Dermis blood vessel endothelial cell (primary cell): ENCODE results near the gene HAP1. TPM values are rescaled to one million over a fixed set of nuclear protein-coding genes. Genes with fewer than 3 reads are reported as not detected.
"Not testable (repeated sequence)": the region's sequence is repeated elsewhere in the genome, so short reads cannot be mapped to it uniquely, and the experiment has no call there.

Experiments
- DNase-seq: peaks from one replicate; pipeline ENCODE4 v3.0.0; 2010
- total RNA-seq: library from RNA; depleted of rRNA; stranded (reverse); fragments of >200 nt; gene quantifications from 2 replicates; pipeline ENCODE4 v1.2.3, GENCODE V29; 2014

HAP1 gene
- total RNA-seq, 1 donor from 2014 or later: 0.68 TPM

DNA sequence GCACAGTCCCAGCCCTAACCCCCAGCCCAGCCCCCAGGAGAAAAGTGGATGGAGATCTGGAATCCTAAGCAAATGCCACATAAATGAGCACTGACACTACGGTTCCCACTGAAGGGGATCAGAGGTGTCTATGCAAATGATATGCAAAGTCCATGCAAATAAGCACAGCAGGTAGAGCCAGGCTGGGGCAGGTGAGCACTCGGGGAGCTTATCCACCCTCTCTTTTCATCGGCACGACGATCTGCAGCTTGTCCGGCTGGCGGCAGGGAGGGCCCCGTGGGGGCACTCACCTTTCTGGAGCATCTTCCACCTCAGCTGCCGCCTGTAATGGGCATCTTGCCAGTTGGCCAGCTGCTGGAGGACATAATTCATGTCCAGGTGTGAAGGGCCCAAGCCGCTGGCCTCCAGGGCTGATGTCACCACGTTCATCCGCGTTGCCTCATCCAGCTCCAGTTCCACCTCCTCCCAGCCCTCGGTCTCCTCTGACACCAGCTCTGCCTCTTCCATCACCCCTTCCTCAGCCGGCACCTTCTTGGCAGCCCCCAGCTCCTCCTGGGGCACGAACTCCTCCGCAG, 9.9 kb downstream of the HAP1 start:
- no peak for DNase-seq

- no peak for DNase-seq
Observed at GRCh38 chr17:41723801-41724475, 10.5 kb downstream of the HAP1 start.

GRCh38 chr17:41722231-41722630, 12.2 kb downstream of the HAP1 start:
- no peak for DNase-seq

GRCh38 chr17:41718287-41718645, 16.2 kb downstream of the HAP1 start:
- no peak for DNase-seq

DNA sequence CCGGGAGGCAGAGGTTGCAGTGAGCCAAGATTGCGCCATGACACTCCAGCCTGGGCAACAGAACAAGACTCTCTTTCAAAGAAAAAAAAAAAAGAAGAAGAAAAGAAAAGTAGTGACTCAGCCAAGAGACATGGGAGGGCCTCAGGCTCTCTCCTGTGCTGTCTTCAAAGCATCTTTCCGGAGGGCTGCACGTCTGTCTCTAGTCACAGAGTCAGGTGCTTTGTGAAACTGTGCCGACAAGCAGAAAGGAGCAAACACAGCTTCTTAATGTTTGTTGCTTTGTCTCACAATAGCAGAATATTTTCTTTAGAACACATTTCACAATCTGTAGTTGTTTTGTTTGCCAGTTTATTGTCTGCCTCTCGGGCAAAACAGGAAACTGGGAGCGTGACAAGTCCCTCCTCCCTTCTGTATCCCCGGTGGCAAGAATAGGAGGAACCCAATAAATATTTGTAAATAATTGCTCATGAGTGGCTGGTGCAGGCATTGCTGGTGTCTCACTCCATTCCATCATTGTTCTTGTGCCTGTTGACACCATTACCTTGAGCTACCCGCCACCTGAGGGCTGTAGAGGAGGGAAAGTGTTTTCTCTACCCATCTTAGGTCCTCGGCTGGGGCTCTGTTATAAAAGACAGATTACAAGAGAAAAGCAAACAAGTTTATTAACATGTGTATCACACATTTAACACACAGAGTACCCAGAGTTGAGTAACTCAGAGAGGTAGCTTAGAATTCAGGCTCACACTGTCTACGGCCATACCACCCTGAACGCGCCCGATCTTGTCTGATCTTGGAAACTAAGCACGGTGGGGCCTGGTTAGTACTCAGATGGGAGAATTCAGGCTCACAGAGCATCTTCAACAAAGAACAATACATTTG, 16.8 kb downstream of the HAP1 start:
- no peak for DNase-seq

DNA sequence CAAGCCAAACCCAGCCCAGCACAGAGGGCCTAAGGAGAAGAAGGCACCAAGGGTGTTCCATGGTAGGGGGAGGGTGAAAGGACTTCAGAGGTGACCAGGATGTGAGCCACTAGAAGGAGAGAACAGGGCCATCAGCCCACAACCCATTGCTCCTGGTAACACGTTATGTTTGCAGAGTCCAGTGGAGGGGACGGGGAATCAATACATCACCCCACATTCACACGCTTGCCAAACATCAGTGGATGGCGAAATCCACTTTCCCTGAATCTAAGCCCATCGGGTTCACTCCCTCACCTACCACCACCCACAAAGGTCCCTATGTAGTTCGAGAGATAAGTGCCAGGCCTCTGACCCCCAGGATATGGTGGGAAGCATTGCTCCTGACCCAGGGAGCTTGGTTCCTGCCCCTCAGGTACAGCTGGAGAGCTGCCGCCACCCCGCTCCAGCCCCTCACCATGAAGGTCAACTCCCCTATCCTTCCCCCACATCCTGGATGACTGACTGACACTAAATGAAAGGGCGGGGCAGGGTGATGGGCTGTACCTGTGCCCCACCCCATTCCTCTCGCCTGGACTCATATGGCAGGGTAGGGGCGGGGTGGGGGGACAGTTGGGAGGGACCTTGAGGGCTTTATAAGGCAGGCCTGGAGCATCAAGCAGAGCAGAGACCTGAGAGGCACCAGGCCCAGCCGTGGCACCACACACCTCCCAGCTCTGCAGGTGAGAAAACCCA, 22.6 kb downstream of the HAP1 start, which contains the start of gene GAST:
GAST (plus strand) TSS at position 663 of the 732 bp plus-strand sequence. CDS start 3,106 bp downstream, outside the sequence.
- no peak for DNase-seq

DNA sequence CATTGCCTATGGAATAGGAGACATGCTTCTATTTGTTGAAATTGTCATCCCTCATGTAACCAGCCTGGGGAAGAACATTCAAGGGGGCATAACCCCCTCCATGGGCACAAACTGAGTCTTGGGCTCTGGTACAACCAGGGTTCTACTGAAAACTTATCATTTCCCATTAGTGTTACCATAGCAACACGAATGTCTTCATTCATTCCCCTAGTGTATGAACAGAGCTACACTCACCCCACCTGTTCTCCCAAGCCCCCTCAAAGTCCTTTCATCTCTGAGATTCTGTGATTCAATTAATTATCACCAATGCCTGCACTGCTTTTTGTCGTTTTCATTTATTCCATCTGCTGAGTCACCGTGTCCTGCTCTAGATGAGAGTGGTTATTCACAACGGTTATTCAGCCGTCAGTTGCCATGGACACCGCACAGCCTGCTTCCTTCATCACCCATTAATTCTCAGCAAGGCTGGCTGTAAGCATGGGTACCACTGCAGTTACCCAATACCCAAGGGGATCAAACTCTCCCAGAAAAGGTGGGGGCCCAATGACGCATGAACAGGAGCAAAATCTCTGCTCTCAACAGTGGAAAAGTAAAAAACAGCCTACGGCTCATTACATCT, 23.9 kb downstream of the HAP1 start:
- peak; percentile 73 for DNase-seq

DNA sequence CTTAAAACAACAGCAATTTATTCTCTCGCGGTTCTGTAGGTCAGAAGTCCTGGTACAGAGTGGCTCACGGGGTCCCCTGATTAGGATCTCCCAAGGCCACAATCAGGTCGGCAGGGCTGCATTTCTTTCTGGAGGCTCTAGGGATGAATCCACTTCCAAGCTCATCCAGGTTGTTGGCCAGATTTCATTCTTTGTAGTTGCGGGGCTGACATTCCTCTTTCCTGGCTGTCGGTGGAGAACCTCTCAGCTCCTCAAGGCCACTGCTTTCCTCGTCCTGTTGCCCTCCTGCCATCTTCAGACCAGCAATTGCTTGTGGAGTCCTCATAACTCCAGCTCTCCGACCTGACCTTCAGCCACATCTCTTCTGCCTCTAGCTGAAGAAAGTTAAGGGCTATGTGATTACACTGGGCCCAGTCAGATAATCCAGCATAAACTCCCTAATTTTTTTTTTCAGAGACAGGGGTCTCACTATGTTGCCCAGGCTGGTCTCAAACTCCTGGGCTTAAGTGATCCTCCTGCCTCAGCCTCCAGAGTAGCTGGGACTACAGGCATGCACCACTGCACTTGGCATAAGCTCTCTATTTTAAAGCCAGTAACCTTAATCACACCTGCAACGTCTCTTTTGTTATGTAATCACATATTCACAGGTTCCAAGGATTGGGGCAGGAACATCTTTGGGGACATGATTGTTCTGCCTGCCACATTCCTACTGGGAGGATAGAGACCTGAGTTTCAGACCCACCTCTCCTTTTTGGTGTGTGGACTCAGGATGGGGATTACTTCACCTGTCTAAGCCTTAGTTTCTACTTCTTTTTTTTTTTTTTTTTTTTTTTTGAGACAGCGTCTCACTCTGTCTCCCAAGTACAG, 26.4 kb downstream of the HAP1 start:
- no peak for DNase-seq

- peak; percentile 72 for DNase-seq
Observed at GRCh38 chr17:41705271-41705991, 29.0 kb downstream of the HAP1 start.

GRCh38 chr17:41702712-41703111, 31.7 kb downstream of the HAP1 start:
- no peak for DNase-seq

DNA sequence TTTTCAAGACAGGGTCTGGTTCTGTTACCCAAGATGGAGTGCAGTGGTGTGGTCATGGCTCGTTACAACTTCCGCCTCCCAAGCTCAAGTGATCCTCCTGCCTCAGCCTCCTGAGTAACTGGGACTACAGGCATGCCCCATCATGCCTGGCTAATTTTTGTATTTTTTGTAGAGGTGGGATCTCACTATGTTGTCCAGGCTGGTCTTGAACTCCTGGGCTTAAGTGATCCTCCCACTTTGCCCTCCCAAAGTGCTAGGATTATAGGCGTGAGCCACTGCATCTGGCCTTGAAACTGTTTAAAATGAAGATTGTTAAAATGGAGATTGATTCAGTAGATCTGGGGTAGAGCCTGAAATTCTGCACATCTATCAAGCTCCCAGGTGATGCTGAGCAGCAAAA, 33.6 kb downstream of the HAP1 start:
- not testable (repeated sequence) for DNase-seq

DNA sequence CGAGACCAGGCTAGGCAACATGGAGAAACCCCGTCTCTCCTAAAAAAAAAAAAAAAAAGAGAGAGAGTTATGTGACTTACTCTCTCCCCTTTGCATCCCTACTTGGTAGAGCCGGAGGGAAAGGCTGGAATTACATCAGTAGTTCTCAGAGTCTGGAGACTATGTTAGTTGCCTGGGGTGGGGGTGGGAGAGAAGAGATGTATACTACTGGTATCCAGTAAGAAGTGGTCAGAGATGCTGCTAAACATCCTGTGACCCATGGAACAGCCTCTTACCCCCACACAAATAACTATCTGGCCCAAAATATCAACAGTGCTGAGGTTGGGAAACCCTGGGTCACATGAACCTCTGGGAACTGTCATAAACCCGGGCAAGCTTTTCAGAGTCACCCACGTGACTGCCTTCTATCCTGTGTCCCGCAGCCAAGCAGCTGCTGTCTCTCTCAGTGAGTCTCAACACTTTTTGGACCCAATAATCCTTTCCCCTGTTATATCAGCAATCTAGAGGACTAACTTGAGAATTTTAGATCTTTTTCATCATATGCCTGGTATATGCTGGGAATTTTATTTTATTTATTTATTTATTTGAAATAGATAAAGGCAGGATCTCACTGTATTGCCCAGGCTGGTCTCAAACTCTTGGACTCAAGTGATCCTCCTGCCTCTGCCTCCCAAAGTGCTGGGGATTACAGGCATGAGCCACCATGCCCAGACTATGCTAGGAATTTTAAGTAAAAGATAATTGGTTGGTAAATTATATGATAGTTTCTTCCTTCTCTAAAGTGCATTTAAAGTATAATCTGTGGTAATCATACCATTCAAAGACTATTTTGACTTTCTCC, 37.1 kb downstream of the HAP1 start:
- DNase-seq: no peak

- peak; percentile 83 for DNase-seq
Observed at GRCh38 chr17:41695954-41696757, 38.3 kb downstream of the HAP1 start.

DNA sequence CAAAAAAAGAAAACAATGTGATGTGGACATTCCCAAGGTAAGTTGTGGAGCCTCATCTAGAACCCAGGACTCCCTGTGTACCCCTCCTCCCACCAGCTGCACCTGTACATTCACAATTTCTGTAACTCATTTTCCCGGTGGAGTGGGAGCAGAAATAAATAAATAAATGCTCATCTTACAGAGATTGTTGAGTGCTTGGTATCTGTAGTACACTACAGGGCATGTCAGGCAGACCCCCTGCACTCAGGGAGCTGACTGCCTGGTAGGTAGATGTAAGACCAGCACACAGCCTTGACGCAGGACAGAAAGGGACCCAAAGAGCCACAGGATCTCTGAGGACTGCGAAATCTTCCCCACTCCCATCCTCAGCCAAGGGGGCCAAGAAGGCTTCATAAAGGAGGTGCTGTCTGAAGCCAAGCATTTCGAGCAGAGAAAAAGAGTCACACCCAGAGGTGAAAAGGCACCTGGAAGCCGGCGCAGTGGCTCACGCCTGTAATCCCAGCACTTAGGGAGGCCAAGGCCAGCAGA, 39.2 kb downstream of the HAP1 start:
- no peak for DNase-seq

GRCh38 chr17:41692722-41693521, 41.5 kb downstream of the HAP1 start:
- no peak for DNase-seq

GRCh38 chr17:41691031-41691777, 43.2 kb downstream of the HAP1 start:
- no peak for DNase-seq

- no peak for DNase-seq
Observed at GRCh38 chr17:41690497-41690896, 43.9 kb downstream of the HAP1 start.
